HG02763 (cell line): Measurements from ENCODE around the gene TMEM196.
"Not testable (repeated sequence)": the region's sequence is repeated elsewhere in the genome, so short reads cannot be mapped to it uniquely, and the experiment has no call there.

Experiments
- ATAC-seq: cut with Tn5 transposase; IDR thresholded peaks from one replicate; pipeline ENCODE4 v1.9.1; 2021; ENCODE audit warnings: mild to moderate bottlenecking, moderate library complexity; ENCODE audit not compliant: unreplicated experiment

The TMEM196 gene

GRCh38 chr7:19708397-19709248 lies 64.8 kb downstream of the TMEM196 start, which contains the start of gene POLR1F:
POLR1F (minus strand) TSS chr7:19709037; CDS start chr7:19709016, 21 bp downstream.
- peak; percentile 99 for ATAC-seq

DNA sequence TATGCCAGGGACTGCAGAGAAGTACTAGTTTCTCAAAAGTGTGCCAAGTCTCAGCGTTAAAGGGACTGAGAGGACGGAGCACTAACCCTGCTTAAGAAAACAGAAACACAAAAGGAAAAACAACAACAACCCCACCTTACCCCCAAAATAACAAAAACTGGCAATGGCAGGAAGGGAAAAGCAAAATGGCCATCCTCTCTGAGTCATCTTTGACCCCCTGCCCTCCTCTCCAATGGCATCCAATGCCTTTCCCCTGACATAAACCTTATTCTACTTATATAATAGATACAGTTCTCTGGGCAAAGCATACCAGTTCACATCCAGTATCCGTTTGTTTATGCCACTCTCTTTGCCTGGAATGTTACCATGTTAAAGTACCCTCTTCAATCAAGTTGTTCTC lies 66.2 kb downstream of the TMEM196 start:
- no peak for ATAC-seq

DNA sequence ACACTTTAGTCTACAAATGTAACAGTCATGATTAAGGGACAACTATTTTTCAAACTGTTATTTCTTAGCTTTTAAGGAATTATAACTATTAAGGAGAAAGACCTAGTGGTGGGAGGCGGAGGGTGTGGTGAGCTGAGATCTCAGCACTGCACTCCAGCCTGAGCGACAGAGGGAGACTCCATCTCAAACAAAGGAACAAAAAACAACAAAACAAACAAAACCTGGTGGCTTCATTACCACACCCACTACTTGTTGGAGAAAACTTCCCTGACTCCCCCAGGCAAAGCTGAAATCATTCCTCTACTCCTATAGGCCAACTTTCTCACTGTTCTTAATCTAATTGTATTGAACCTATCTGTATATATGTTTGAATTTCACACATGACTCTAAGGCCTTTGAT lies 67.8 kb downstream of the TMEM196 start:
- no peak for ATAC-seq

DNA sequence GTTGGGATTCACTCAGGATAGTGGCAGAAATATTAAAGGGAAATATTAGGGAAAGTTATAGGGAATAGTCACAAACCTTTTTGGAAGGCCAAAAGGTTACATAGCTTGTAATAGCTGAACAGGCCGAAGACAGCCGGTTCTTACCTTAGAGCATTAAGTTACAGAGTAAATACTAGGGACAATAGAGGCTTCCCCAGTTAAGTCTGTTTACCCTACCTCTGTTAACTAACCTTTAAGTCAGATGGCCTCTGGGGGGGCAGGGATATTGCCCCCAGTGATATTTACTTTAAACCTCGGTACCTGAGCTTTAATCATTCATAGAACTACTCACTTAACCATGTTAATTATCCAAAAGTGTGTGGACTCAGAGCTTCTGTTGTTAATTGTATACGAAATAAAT lies 71.9 kb downstream of the TMEM196 start:
- no peak for ATAC-seq

DNA sequence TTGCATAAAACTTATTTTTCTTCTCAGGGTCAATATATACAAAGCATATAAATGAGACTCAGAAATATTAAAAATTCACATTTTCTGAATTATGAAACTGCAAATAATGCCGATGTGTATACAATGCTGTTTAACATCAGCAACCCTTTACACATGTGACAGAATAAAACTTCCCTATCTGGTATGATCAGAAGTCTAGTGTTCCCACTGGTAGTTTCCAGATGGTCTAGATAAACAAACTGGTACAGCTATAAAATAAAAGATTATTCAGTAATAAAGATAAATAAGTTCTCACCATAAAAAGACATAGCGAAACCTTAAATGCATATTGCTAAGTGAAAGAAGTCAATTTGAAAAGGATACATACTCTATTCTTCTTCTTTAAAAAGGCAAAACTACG lies 72.5 kb downstream of the TMEM196 start:
- ATAC-seq, result no peak

DNA sequence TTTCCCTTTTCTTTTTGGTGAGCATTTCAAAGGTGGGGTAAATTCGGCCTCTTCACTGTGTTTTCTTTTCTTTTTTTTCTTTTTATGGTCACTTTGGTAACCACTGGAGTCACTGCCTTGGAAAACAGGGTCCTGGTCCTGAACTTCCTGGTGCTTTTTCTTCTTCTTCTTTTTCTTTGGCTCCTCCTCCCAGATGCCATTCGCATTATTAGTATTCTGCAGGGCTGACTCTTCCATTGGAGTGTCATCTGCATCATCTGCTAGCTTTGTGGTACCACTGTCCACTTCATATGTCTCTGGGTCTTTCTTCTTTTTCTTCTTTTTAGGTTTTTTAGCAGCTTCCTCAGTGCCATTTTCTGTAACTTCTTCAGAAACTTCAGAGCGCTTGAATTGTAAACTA lies 75.1 kb downstream of the TMEM196 start:
- ATAC-seq, result no peak

GRCh38 chr7:19696926-19697325 lies 76.5 kb downstream of the TMEM196 start:
- ATAC-seq, result no peak

- ATAC-seq, result no peak
These were observed 81.1 kb downstream of the TMEM196 start for GRCh38 chr7:19692111-19692828.

DNA sequence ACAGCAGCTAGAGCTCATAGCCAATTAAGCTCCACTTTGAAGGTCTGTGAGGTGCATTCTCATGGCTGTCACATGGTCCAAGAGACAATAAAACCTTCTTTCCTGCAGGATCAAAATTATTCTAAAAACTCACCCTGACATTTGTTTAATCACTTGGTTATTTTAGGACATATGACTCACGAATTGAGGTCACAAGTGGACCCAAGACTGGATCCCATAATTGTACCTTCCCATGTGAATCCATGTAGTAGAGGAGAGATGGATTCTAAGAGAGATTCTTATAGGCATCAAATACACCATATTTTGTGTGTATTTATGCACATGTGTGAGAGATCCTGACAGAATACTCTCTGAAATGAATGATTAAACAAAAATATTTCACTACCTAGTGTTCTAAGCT lies 82.7 kb downstream of the TMEM196 start:
- ATAC-seq, result no peak

- ATAC-seq, result not testable (repeated sequence)
These were observed 84.3 kb downstream of the TMEM196 start for GRCh38 chr7:19689130-19689529.

- no peak for ATAC-seq
These were observed 91.8 kb downstream of the TMEM196 start for GRCh38 chr7:19681596-19681995.

GRCh38 chr7:19677180-19677579 lies 96.2 kb downstream of the TMEM196 start:
- no peak for ATAC-seq

GRCh38 chr7:19675816-19676215 lies 97.6 kb downstream of the TMEM196 start:
- ATAC-seq, result no peak

GRCh38 chr7:19674266-19674960 lies 99.0 kb downstream of the TMEM196 start:
- ATAC-seq, result no peak

GRCh38 chr7:19670806-19671205 lies 102.6 kb downstream of the TMEM196 start:
- ATAC-seq, result no peak
